GM23338 (cell line): ENCODE results near the gene NRDE2. TPM values are rescaled to one million over a fixed set of nuclear protein-coding genes. Genes with fewer than 3 reads are reported as not detected.

Experiments
- CREB1 ChIP-seq: fragments of 250-450 bp; sonication (Bioruptor Pico); IDR thresholded peaks from 2 replicates; pipeline ENCODE4 v1.5.0; 2020; ENCODE audit warnings: low read depth, mild to moderate bottlenecking, moderate library complexity
- EZH2 ChIP-seq: fragments of 200-600 bp; sonication (generic); IDR thresholded peaks from one replicate; pipeline ENCODE4 v1.8.0; 2017; ENCODE audit warnings: antibody characterized with exemption, mild to moderate bottlenecking, low read depth; ENCODE audit not compliant: unreplicated experiment
- EZH2phosphoT487 ChIP-seq: fragments of 200-600 bp; sonication (generic); IDR thresholded peaks from one replicate; pipeline ENCODE4 v1.8.1; 2018; ENCODE audit warnings: antibody characterized with exemption; ENCODE audit not compliant: unreplicated experiment
- NANOG ChIP-seq: IDR thresholded peaks from 2 replicates; pipeline ENCODE4 v1.6.1; 2016; ENCODE audit warnings: antibody characterized with exemption, borderline replicate concordance
- STAT1 ChIP-seq: IDR thresholded peaks from one replicate; pipeline ENCODE4 v1.6.1; 2016; ENCODE audit warnings: antibody characterized with exemption; ENCODE audit not compliant: unreplicated experiment
- ZNF331 ChIP-seq: fragments of 250-450 bp; sonication (Bioruptor Pico); IDR thresholded peaks from 2 replicates; pipeline ENCODE4 v1.5.0; 2020; ENCODE audit warnings: low read depth, mild to moderate bottlenecking, moderate library complexity
- polyA plus RNA-seq: library from polyadenylated mRNA; unstranded; fragments of >200 nt; fragmentation: Nextera tagmentation; extraction: Ambion mirVana; gene quantifications from 2 replicates; pipeline ENCODE4 v1.2.1, GENCODE V29; 2016
- total RNA-seq: library from RNA; depleted of rRNA; stranded (reverse); fragments of >200 nt; shearing (Covaris generic); gene quantifications from 2 replicates; pipeline ENCODE4 v1.2.3, GENCODE V29; 2014
- TF ChIP-seq, protein P1 (sequence below): fragments of 250-450 bp; sonication (Bioruptor Pico); IDR thresholded peaks from 2 replicates; pipeline ENCODE4 v1.5.0; 2020; ENCODE audit warnings: mild to moderate bottlenecking, moderate library complexity
- TF ChIP-seq, protein P2 (sequence below): IDR thresholded peaks from 2 replicates; pipeline ENCODE4 v1.6.1; 2016; ENCODE audit warnings: antibody characterized with exemption

Gene NRDE2
- total and polyA plus RNA-seq, 2 experiments from 2014 or later: 9.8 to 20.6 TPM

DNA sequence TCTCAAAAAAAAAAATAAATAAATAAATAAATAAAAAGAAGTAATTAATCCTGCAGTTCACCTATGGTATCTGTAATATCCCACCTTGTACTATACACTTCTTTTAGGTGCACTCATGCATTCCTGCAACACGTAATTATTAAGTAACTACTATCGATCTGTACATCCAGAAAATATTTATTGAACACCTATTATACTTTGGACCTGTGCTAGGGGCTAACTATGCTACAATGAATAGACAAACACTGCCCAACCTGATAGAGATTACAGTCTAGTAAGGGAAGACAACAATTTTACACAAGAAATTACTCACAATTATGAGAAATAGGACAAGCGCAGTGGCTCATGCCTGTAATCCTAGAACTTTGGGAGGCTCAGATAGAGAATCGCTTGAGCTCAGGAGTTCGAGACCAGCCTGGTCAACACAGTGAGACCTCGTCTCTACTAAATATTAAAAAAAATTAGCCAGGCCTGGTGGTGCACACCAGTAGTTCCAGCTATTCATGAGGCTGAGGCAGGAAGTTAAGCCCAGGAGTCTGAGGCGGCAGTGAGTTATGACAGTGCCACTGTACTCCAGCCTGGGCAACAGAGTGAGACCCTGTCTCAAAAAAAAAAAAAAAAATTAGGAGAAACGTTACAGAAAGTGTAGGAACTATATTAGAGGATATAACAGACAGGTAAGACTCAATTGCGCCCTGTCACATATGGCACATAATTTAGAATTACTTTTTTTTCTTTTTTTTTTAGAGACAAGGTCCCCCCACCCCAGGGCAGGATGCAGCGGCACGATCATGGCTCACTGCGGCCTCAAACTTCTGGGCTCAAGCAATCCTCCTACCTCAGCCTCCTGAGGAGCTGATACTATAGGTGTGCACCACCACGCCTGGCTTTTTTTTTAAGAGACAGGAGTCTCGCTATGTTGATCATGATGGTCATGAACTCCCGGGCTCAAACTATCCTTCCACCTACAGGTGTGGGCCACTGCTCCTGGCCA, 1.2 kb downstream of the NRDE2 start (continued):
- TF ChIP-seq, protein P1, sequence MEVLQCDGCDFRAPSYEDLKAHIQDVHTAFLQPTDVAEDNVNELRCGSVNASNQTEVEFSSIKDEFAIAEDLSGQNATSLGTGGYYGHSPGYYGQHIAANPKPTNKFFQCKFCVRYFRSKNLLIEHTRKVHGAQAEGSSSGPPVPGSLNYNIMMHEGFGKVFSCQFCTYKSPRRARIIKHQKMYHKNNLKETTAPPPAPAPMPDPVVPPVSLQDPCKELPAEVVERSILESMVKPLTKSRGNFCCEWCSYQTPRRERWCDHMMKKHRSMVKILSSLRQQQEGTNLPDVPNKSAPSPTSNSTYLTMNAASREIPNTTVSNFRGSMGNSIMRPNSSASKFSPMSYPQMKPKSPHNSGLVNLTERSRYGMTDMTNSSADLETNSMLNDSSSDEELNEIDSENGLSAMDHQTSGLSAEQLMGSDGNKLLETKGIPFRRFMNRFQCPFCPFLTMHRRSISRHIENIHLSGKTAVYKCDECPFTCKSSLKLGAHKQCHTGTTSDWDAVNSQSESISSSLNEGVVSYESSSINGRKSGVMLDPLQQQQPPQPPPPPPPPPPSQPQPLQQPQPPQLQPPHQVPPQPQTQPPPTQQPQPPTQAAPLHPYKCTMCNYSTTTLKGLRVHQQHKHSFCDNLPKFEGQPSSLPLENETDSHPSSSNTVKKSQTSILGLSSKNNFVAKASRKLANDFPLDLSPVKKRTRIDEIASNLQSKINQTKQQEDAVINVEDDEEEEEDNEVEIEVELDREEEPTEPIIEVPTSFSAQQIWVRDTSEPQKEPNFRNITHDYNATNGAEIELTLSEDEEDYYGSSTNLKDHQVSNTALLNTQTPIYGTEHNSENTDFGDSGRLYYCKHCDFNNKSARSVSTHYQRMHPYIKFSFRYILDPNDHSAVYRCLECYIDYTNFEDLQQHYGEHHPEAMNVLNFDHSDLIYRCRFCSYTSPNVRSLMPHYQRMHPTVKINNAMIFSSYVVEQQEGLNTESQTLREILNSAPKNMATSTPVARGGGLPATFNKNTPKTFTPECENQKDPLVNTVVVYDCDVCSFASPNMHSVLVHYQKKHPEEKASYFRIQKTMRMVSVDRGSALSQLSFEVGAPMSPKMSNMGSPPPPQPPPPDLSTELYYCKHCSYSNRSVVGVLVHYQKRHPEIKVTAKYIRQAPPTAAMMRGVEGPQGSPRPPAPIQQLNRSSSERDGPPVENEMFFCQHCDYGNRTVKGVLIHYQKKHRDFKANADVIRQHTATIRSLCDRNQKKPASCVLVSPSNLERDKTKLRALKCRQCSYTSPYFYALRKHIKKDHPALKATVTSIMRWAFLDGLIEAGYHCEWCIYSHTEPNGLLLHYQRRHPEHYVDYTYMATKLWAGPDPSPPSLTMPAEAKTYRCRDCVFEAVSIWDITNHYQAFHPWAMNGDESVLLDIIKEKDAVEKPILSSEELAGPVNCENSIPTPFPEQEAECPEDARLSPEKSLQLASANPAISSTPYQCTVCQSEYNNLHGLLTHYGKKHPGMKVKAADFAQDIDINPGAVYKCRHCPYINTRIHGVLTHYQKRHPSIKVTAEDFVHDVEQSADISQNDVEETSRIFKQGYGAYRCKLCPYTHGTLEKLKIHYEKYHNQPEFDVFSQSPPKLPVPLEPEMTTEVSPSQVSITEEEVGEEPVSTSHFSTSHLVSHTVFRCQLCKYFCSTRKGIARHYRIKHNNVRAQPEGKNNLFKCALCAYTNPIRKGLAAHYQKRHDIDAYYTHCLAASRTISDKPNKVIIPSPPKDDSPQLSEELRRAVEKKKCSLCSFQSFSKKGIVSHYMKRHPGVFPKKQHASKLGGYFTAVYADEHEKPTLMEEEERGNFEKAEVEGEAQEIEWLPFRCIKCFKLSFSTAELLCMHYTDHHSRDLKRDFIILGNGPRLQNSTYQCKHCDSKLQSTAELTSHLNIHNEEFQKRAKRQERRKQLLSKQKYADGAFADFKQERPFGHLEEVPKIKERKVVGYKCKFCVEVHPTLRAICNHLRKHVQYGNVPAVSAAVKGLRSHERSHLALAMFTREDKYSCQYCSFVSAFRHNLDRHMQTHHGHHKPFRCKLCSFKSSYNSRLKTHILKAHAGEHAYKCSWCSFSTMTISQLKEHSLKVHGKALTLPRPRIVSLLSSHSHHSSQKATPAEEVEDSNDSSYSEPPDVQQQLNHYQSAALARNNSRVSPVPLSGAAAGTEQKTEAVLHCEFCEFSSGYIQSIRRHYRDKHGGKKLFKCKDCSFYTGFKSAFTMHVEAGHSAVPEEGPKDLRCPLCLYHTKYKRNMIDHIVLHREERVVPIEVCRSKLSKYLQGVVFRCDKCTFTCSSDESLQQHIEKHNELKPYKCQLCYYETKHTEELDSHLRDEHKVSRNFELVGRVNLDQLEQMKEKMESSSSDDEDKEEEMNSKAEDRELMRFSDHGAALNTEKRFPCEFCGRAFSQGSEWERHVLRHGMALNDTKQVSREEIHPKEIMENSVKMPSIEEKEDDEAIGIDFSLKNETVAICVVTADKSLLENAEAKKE (CRISPR knock-in tag): no peak
- no peak for TF ChIP-seq EZH2phosphoT487
- TF ChIP-seq STAT1: no peak
- no peak for TF ChIP-seq NANOG
- TF ChIP-seq EZH2: no peak
- TF ChIP-seq, protein P2, sequence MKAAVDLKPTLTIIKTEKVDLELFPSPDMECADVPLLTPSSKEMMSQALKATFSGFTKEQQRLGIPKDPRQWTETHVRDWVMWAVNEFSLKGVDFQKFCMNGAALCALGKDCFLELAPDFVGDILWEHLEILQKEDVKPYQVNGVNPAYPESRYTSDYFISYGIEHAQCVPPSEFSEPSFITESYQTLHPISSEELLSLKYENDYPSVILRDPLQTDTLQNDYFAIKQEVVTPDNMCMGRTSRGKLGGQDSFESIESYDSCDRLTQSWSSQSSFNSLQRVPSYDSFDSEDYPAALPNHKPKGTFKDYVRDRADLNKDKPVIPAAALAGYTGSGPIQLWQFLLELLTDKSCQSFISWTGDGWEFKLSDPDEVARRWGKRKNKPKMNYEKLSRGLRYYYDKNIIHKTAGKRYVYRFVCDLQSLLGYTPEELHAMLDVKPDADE: no peak
- TF ChIP-seq ZNF331 (CRISPR knock-in tag): no peak
- TF ChIP-seq CREB1 (CRISPR knock-in tag): no peak
